ENCODE results near the gene AUTS2.

AUTS2 gene

GRCh38 chr7:70426249-70426880 lies 828.1 kb downstream of the AUTS2 start:
- TF ChIP-seq GATA2 (IDR thresholded peaks at IDR 0.05; ENCODE audit: low read depth, low read length) (peak; percentile 83), GATA3 (IDR thresholded peaks at IDR 0.05; ENCODE audit: low read depth, low read length) (peak; percentile 61)

GRCh38 chr7:70432567-70433001 lies 834.3 kb downstream of the AUTS2 start:
- TF ChIP-seq GATA3 (IDR thresholded peaks at IDR 0.05; ENCODE audit: low read depth, low read length) (no peak), GATA2 (IDR thresholded peaks at IDR 0.05; ENCODE audit: low read depth, low read length) (no peak)

GRCh38 chr7:70434376-70434775 lies 836.1 kb downstream of the AUTS2 start:
- no peak for TF ChIP-seq GATA3 (IDR thresholded peaks at IDR 0.05; ENCODE audit: low read depth, low read length)
- TF ChIP-seq GATA2 (IDR thresholded peaks at IDR 0.05; ENCODE audit: low read depth, low read length), result no peak

GRCh38 chr7:70434821-70435220 lies 836.5 kb downstream of the AUTS2 start:
- no peak for TF ChIP-seq GATA3 (IDR thresholded peaks at IDR 0.05; ENCODE audit: low read depth, low read length)
- no peak for TF ChIP-seq GATA2 (IDR thresholded peaks at IDR 0.05; ENCODE audit: low read depth, low read length)

- TF ChIP-seq GATA2 (IDR thresholded peaks at IDR 0.05; ENCODE audit: low read depth, low read length) (no peak), GATA3 (IDR thresholded peaks at IDR 0.05; ENCODE audit: low read depth, low read length) (no peak)
Observed at GRCh38 chr7:70435634-70436033, 837.4 kb downstream of the AUTS2 start.

- TF ChIP-seq GATA3 (IDR thresholded peaks at IDR 0.05; ENCODE audit: low read depth, low read length) (no peak), GATA2 (IDR thresholded peaks at IDR 0.05; ENCODE audit: low read depth, low read length) (peak; percentile 46)
Observed at GRCh38 chr7:70436790-70437350, 838.6 kb downstream of the AUTS2 start.

- TF ChIP-seq GATA3 (IDR thresholded peaks at IDR 0.05; ENCODE audit: low read depth, low read length) (no peak), GATA2 (IDR thresholded peaks at IDR 0.05; ENCODE audit: low read depth, low read length) (no peak)
Observed at GRCh38 chr7:70439651-70440050, 841.4 kb downstream of the AUTS2 start.

GRCh38 chr7:70446448-70447143 lies 848.3 kb downstream of the AUTS2 start:
- TF ChIP-seq GATA2 (IDR thresholded peaks at IDR 0.05; ENCODE audit: low read depth, low read length) (no peak), GATA3 (IDR thresholded peaks at IDR 0.05; ENCODE audit: low read depth, low read length) (no peak)

GRCh38 chr7:70448312-70448906 lies 850.1 kb downstream of the AUTS2 start:
- TF ChIP-seq GATA2 (IDR thresholded peaks at IDR 0.05; ENCODE audit: low read depth, low read length) (no peak), GATA3 (IDR thresholded peaks at IDR 0.05; ENCODE audit: low read depth, low read length) (no peak)

- TF ChIP-seq GATA2 (IDR thresholded peaks at IDR 0.05; ENCODE audit: low read depth, low read length) (no peak), GATA3 (IDR thresholded peaks at IDR 0.05; ENCODE audit: low read depth, low read length) (no peak)
Observed at GRCh38 chr7:70450731-70451130, 852.5 kb downstream of the AUTS2 start.

GRCh38 chr7:70455925-70456324 lies 857.6 kb downstream of the AUTS2 start:
- TF ChIP-seq GATA2 (IDR thresholded peaks at IDR 0.05; ENCODE audit: low read depth, low read length), result no peak
- no peak for TF ChIP-seq GATA3 (IDR thresholded peaks at IDR 0.05; ENCODE audit: low read depth, low read length)

- TF ChIP-seq GATA3 (IDR thresholded peaks at IDR 0.05; ENCODE audit: low read depth, low read length) (no peak), GATA2 (IDR thresholded peaks at IDR 0.05; ENCODE audit: low read depth, low read length) (no peak)
Observed at GRCh38 chr7:70456719-70457118, 858.4 kb downstream of the AUTS2 start.

- TF ChIP-seq GATA3 (IDR thresholded peaks at IDR 0.05; ENCODE audit: low read depth, low read length), result no peak
- TF ChIP-seq GATA2 (IDR thresholded peaks at IDR 0.05; ENCODE audit: low read depth, low read length), result no peak
Observed at GRCh38 chr7:70457482-70457881, 859.2 kb downstream of the AUTS2 start.

- no peak for TF ChIP-seq GATA2 (IDR thresholded peaks at IDR 0.05; ENCODE audit: low read depth, low read length)
- no peak for TF ChIP-seq GATA3 (IDR thresholded peaks at IDR 0.05; ENCODE audit: low read depth, low read length)
Observed at GRCh38 chr7:70457883-70458680, 859.8 kb downstream of the AUTS2 start.
